ENCODE measurements around the gene GRP.
"Not testable (repeated sequence)": the region's sequence is repeated elsewhere in the genome, so short reads cannot be mapped to it uniquely, and the experiment has no call there.

GRP gene

DNA sequence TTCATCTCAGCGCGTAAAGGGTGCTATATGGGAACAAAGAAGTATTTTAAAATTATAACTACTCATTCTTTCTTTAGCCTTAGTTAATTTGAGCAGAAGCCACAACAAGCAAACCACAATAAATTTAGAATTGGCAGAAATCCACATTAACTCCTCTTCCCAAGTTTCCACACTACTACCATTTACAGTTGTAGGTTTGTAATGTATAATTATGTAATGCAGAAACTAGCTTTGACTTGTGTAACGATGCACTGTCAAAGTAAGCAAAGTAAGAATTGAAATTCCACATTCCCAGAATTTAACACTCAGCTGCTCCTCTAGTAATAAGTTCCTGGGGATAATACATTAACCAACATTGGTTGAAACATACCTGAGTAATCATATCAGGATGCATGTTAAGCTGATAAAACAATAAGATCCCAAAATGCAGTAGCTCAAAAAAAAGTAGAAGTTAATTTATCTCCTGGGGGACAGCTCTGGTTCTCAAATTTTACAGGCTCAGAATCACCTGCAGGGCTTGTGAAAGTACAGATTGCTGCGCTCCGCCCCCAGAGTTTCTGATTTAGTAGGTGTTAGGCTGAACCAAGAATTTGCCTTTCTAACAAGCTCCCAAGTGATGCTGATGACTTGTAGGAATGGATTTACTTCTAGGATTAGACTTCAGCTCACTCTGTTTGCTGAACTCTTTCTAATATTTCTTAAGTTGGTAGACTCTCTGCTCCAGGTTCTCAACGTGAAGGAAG is 9.9 kb downstream of the GRP start:
- DNase-seq: no peak

DNA sequence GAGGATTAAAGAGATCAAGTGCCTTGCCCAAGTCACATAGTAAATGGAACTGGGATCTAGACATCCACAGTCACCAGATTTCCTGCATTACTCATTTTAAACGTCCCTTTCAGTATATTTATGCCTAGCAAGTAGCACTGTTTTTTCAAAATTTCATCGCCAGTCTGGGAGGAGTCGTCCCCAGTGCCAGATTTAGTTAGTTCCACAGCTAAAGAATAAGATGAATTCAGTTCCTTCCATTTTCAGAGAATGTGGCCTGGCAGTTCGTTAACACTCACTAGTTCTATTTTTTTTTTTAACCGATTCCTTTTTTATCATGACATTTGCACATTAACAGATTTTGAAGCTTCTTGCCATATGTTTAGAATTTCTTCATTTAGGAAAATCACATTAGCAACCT is 11.2 kb downstream of the GRP start:
- no peak for DNase-seq

DNA sequence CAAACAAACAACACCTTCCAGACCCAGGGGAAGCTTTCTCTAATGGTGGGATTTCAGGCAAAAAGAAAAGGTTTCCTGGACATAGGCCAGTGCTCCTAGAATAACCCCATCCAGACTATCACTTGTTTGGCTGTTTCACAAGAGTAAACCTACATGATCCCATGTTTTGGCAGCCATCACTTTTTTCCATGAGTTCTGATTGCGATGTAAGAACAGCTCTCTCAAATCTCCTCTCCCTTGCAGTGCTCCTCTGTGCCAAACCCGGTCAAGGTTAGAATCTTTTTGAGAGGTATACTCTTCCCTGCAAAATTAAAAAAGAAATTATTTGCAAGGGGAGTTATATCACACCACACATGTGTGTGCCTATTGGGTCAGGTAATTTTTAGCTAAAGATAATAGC is 11.9 kb downstream of the GRP start:
- DNase-seq: no peak

- DNase-seq: peak; percentile 84
These were observed 12.5 kb downstream of the GRP start for GRCh38 chr18:59232309-59233016.

GRCh38 chr18:59233017-59233410 is 13.1 kb downstream of the GRP start:
- DNase-seq: no peak

- DNase-seq: peak; percentile 70
These were observed 18.4 kb downstream of the GRP start for GRCh38 chr18:59238385-59238784.

- DNase-seq: no peak
These were observed 19.7 kb downstream of the GRP start for GRCh38 chr18:59239642-59240041.

DNA sequence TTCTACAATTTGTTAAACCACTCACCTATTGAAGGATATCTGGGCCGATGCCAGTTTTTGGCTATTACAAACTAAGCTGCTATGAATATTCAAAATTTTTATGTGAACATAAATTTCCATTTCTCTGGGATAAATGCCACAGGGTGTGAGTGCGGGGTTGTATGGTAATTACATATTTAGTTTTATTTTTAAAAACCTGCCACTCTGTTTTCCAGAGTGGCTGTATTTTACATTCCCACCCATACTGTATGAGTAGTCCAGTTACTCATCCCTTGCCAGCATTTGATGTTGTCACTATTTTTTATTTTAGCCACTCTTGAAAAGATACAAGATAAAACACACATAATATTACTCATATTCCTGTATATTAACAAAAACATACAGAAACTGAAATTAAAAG is 22.9 kb downstream of the GRP start:
- DNase-seq: no peak

- no peak for DNase-seq
These were observed 26.8 kb downstream of the GRP start for GRCh38 chr18:59246796-59247195.

GRCh38 chr18:59249199-59249774 is 29.3 kb downstream of the GRP start:
- DNase-seq: peak; percentile 84

GRCh38 chr18:59255491-59255890 is 35.5 kb downstream of the GRP start:
- not testable (repeated sequence) for DNase-seq

DNA sequence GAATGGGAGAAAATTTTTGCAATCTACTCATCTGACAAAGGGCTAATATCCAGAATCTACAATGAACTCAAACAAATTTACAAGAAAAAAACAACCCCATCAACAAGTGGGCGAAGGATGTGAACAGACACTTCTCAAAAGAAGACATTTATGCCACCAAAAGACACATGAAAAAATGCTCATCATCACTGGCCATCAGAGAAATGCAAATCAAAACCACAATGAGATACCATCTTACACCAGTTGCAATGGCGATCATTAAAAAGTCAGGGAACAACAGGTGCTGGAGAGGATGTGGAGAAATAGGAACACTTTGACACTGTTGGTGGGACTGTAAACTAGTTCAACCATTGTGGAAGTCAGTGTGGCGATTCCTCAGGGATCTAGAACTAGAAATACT is 41.9 kb downstream of the GRP start:
- DNase-seq: not testable (repeated sequence)

DNA sequence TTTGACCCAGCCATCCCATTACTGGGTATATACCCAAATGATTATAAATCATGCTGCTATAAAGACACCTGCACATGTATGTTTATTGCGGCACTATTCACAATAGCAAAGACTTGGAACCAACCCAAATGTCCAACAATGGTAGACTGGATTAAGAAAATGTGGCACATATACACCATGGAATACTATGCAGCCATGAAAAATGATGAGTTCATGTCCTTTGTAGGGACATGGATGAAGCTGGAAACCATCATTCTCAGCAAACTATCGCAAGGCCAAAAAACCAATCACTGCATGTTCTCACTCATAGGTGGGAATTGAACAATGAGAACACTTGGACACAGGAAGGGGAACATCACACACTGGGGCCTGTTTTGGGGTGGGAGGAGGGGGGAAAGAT is 42.3 kb downstream of the GRP start:
- DNase-seq: not testable (repeated sequence)

DNA sequence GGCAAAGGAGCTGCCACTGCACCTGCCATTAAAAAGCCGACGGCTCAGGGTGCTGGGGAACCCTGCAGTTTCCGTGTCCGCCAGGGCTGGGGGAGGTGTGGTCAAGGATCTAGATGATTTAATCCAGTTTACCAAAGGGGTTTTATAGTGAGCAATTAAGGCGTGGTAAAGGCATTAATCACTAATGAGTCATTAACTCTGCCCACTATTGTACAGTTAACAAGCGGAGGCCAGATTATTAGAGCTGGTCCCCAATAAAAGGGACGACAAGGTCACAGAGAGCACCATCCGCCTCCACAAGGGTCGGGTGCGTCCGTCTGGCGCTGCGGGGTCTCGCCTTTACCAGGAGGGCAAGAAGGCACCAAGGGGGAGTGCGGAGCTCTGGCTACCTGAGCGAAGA is 43.7 kb downstream of the GRP start:
- no peak for DNase-seq

DNA sequence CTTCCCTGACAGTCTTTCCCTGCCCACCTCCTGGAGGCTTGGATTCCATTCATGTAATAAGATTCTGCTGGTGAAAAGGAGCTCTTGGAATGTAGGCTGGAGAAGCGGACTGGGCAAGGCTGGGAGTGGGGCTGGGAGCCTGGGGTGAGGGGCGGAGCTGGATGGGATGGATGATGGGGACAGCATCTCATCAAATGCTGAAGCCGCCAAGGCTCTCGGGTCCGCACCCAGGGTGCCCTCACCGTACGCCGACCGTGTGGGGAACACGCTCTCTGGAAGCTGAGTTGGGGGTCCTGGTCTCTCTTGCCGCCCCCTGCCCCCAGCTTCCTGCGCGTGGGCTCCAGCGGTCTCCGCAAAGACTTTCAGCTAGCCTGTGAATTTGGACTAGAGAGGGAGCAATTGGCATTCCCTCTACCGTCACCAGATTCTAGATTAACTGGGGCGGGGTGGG is 44.2 kb downstream of the GRP start:
- no peak for DNase-seq

- no peak for DNase-seq
These were observed 44.8 kb downstream of the GRP start for GRCh38 chr18:59264651-59265245.

DNA sequence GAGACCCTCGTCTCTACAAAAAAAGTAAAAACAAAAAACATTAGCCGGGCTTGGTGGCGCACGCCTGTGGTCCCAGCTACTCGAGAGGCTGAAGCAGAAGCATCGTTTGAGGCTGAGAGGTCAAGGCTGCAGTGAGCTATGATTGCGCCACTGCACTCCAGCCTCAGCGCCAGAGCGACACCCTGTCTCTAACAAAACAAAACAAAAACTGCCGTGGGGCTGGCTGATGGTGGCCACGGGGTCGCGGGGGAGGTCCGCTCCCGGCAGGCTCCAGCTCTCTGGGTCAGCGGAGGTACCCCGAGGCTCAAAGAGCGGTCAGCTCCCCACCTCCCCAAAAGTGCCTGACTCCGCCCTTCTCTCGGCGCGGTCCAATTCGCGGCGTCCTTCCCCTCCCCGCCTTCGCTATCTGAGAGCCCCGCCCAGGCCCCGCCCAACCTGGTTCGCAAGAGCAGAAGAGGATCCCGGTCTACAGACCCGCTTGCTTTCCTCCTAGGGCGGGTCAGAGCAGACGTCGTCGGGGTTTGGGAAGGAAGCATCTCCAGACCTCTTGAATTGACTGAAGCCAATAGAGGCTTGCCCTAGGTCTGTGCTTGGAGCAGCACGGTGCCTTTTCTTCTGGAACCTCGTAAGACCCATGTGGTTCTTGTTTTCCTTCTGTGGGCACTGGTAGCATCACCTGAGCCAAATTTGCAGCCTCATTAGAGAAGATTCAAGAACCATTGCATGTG is 45.5 kb downstream of the GRP start:
- DNase-seq: peak; percentile 59

DNA sequence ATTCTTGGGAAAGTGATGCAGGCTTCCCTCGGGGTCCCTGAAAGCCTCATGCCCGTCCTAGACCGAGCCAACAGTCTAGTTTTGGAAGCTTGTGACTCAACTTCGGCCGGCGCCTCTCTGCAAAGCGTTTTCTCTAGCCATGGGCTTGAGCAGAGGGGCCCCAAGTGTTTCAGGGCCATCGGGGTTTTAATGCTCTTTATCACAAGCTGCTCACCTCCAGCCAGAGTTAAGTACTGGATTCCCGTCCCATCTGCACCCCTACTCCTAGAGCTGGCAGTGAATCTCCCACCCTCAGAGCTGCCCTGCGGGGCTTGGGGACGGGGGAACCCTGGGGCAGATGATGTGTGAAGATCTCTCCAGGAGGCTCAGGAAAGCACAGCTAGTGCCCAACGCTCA is 46.0 kb downstream of the GRP start:
- DNase-seq: no peak

DNA sequence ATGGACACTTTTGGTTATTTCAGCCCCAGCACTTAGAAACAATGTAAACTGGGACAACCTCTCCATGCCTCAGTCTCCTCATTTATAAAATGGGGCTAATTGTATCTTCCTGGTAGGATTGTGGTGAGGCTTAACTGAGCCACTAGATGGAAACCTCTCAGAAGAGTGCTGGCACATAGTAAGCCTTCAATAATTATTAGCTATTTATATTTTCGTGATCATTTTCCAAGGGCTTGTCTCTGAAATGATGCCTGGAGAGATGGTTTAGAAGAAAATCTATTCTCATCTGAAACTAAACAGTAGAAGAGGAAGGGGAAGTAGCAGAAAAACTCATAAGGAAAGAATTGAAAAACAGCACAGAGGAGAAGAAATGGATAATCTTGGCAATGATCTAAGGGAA is 46.5 kb downstream of the GRP start:
- no peak for DNase-seq

DNA sequence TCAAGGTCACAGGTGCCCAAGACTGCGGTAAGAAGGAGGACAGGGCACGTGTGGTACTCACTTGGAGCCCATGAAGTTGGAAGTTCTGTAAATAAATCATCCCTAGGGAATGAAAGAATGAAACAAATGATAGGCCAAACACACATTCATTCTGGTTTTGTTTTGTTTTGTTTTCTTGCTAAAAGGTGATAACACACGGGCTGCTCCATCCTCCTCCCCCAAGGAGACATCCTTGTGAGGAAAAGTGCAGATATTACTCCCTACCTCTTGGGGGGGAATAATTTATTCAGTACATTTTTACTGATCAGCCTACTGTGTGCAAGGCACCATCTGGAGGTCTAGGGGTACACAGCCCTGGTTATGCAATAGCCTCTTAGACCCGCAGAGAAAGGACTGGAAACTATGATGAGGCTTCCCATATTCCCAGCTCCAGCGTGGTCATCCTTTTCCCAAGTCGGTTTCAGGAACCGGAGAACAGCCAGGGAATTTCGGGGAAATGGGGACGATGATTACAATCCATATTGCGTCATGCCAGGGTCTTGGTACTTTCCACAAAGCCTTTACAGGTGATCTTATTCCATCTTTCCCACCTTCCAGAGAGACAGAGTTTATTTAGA is 47.0 kb downstream of the GRP start:
- DNase-seq: no peak

GRCh38 chr18:59267503-59268126 is 47.7 kb downstream of the GRP start:
- no peak for DNase-seq

GRCh38 chr18:59268127-59268720 is 48.3 kb downstream of the GRP start:
- no peak for DNase-seq
